Thoracic aorta (tissue), 2 donors: ENCODE measurements around the gene NPTN. TPM values are rescaled to one million over a fixed set of nuclear protein-coding genes. Genes with fewer than 3 reads are reported as not detected.
A peak's percentile ranks its signal among the peaks of the same experiment; 100 is the strongest.

Source experiments
- ATAC-seq: fragments of 150-250 bp; one replicate; pipeline ENCODE4 v1.8.0; 2017; ENCODE audit warnings: low read depth; ENCODE audit not compliant: insufficient number of reproducible peaks, low FRiP score
- DNase-seq: peaks from one replicate; pipeline ENCODE4 v3.0.0-alpha.2; 2020; ENCODE audit warnings: low spot score
- H3K27ac ChIP-seq, 2 donors: fragments of 200-600 bp; sonication (generic); 1 replicate in 1 of 2; 2 replicates in 1 of 2; pipeline ENCODE4 v1.5.1; 2016; ENCODE audit warnings: mild to moderate bottlenecking in 2 of 2, moderate library complexity in 2 of 2
- H3K27me3 ChIP-seq: fragments of 200-600 bp; sonication (generic); replicated peaks from 2 replicates; pipeline ENCODE4 v1.6.0; 2016; ENCODE audit warnings: mild to moderate bottlenecking; ENCODE audit not compliant: insufficient read depth
- H3K36me3 ChIP-seq: fragments of 200-600 bp; sonication (generic); one replicate; pipeline ENCODE4 v1.5.1; 2016
- H3K4me1 ChIP-seq, 2 donors: fragments of 200-600 bp; sonication (generic); 1 replicate in 1 of 2; 2 replicates in 1 of 2; pipeline versions ENCODE4 v1.5.1 to v1.6.0; 2016; ENCODE audit warnings: low read depth in 2 of 2, mild to moderate bottlenecking in 1 of 2; ENCODE audit not compliant: control insufficient read depth in 1 of 2
- H3K4me3 ChIP-seq: fragments of 200-600 bp; sonication (generic); 2 replicates; pipeline ENCODE4 v1.5.1; 2016; ENCODE audit warnings: mild to moderate bottlenecking
- H3K9me3 ChIP-seq: fragments of 200-600 bp; sonication (generic); 2 replicates; pipeline ENCODE4 v1.5.1; 2016
- CTCF ChIP-seq: fragments of 200-600 bp; sonication (generic); IDR thresholded peaks from one replicate; pipeline ENCODE4 v1.5.1; 2019; ENCODE audit warnings: antibody characterized with exemption
- total RNA-seq, 2 donors: library from RNA; depleted of rRNA; stranded (reverse); fragments of >200 nt; gene quantifications; one replicate each; pipeline versions ENCODE4 v1.1.0 to v1.2.3, GENCODE V29; 2016

Gene NPTN
- total RNA-seq, 2 donors from 2014 or later = 247 to 250 TPM

DNA sequence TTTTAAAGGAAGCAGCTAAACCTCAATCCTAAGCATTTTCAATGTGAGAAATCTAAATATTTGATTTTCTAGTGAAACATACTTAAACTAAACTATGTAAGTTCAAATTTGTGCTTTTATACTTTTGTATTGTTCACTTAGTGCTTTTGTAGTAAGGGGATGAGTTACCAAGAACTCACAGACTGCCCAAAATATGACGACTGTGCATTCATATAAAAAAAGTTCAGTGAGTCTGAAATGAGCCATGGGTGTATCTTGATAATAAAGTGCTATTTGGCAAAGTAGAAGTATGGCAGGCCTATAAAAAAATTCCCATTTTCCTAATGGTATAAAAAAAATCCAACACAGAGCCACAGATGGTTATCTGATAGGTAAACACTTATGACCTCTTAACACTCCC is 66.2 kb downstream of the NPTN start:
- DNase-seq = no peak
- ATAC-seq = no peak
- Histone ChIP-seq H3K27me3 (no peaks in the 10 kb centered on the region), H3K9me3 (no peaks in the 10 kb centered on the region), H3K4me1 (peaks cover 0 to 17% of the 10 kb centered on the region in 2 donors), H3K36me3 (peaks cover 63% of the 10 kb centered on the region), H3K27ac (no peak overlapping the region), H3K4me3 (no peak overlapping the region)
- TF ChIP-seq CTCF = no peak

DNA sequence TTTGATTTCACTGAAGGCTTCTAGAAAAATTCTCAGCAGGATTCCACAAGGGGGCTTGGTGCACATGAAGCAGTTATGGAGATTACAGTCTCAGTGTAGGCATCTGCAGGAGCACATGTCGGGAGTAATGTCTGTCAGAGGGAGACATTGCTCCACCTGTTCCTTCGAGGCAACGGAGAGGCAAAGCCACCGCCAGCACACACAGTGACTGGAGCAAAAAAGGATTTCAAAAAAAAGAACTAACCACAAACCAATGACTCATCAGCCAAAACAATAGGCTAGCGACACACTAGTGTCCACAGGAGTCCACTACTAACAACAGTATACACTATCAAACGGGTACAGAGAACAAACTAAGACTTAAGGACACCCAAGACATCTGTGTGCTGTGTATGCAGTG is 68.9 kb downstream of the NPTN start:
- H3K27ac ChIP-seq = no peak overlapping the region
- DNase-seq (no peak), ATAC-seq (no peak)
- no peak for TF ChIP-seq CTCF
- H3K9me3 ChIP-seq = no peaks in the 10 kb centered on the region
- no peaks in the 10 kb centered on the region for H3K27me3 ChIP-seq
- H3K4me1 ChIP-seq = peaks cover 0 to 17% of the 10 kb centered on the region in 2 donors
- H3K4me3 ChIP-seq = no peak overlapping the region
- H3K36me3 ChIP-seq = peaks cover 60% of the 10 kb centered on the region

GRCh38 chr15:73560501-73561117 is 72.6 kb downstream of the NPTN start:
- no peak for ATAC-seq
- no peak overlapping the region for H3K4me3 ChIP-seq
- no peaks in the 10 kb centered on the region for H3K9me3 ChIP-seq
- H3K27me3 ChIP-seq = no peaks in the 10 kb centered on the region
- peak; percentile 30 for TF ChIP-seq CTCF
- peaks cover 60% of the 10 kb centered on the region for H3K36me3 ChIP-seq
- peaks cover 0 to 17% of the 10 kb centered on the region in 2 donors for H3K4me1 ChIP-seq
- no peak overlapping the region for H3K27ac ChIP-seq
- no peak for DNase-seq

GRCh38 chr15:73558529-73558928 is 74.7 kb downstream of the NPTN start:
- H3K27ac ChIP-seq = no peak overlapping the region
- DNase-seq = no peak
- H3K9me3 ChIP-seq = no peaks in the 10 kb centered on the region
- no peak overlapping the region for H3K4me3 ChIP-seq
- TF ChIP-seq CTCF = no peak
- H3K27me3 ChIP-seq = no peaks in the 10 kb centered on the region
- no peak for ATAC-seq
- H3K36me3 ChIP-seq = peaks cover 54% of the 10 kb centered on the region
- no peaks in the 10 kb centered on the region for H3K4me1 ChIP-seq

- H3K9me3 ChIP-seq = no peaks in the 10 kb centered on the region
- H3K27me3 ChIP-seq = no peaks in the 10 kb centered on the region
- TF ChIP-seq CTCF = no peak
- no peak overlapping the region for H3K4me3 ChIP-seq
- H3K4me1 ChIP-seq = no peaks in the 10 kb centered on the region
- no peak overlapping the region for H3K27ac ChIP-seq
- H3K36me3 ChIP-seq = peaks cover 25% of the 10 kb centered on the region
- ATAC-seq (no peak), DNase-seq (no peak)
These were observed 78.1 kb downstream of the NPTN start for GRCh38 chr15:73555080-73555479.
